Ovary (tissue), 10 donors: ENCODE measurements around the gene SNX18. TPM values are rescaled to one million over a fixed set of nuclear protein-coding genes. Genes with fewer than 3 reads are reported as not detected.

Source experiments
- DNase-seq, 5 donors: peaks; one replicate each; pipeline ENCODE4 v3.0.0-alpha.2; 2019 to 2020
- H3K27ac ChIP-seq, 2 donors: fragments of 200-600 bp; one replicate each; pipeline versions ENCODE4 v1.5.1 to v1.8.0; 2019 to 2022
- H3K27me3 ChIP-seq: fragments of 200-600 bp; one replicate; pipeline ENCODE4 v1.8.0; 2022
- H3K36me3 ChIP-seq: fragments of 200-600 bp; sonication (generic); one replicate; pipeline ENCODE4 v1.5.1; 2019
- H3K4me1 ChIP-seq: one replicate; pipeline ENCODE4 v1.8.1; 2013; ENCODE audit warnings: mild to moderate bottlenecking, moderate library complexity; ENCODE audit not compliant: insufficient read depth
- H3K4me3 ChIP-seq: fragments of 200-600 bp; sonication (generic); one replicate; pipeline ENCODE4 v1.5.1; 2017
- H3K9me3 ChIP-seq, 2 donors: fragments of 200-600 bp in 1 of 2; sonication (generic) in 1 of 2; one replicate each; pipeline versions ENCODE4 v1.5.1 to v1.8.1; 2013 to 2019; ENCODE audit warnings: mild to moderate bottlenecking in 1 of 2, moderate library complexity in 1 of 2
- EP300 ChIP-seq: sonication (generic); formaldehyde crosslinking; IDR thresholded peaks from one replicate; pipeline ENCODE4 v1.6.1; 2017; ENCODE audit warnings: antibody characterized with exemption
- POLR2A ChIP-seq: fragments of 450-650 bp; IDR thresholded peaks from one replicate; pipeline ENCODE4 v1.6.1; 2017; ENCODE audit warnings: antibody characterized with exemption, mild to moderate bottlenecking, moderate library complexity
- WGBS, 3 donors: extraction: QIAGEN DNeasy Blood & Tissue Kit in 1 of 3; methylation state at CpG; one replicate each; pipeline versions ENCODE4 v1.1.5 to v1.1.7; 2013 to 2017; 5-methylcytosine and 5-hydroxymethylcytosine counted together
- intact Hi-C, 4 donors: fragments of 100-400 bp; cut with DNase I; formaldehyde crosslinking; loops; one replicate each; pipeline versions ENCODE4 v1.11.0 to v1.15.1; 2022 to 2023
- long read RNA-seq, 3 donors: library from polyadenylated mRNA in 2 of 3; unstranded in 2 of 3; transcript quantifications; one replicate each; pipeline ENCODE4 v2.0.0 and lab custom pipeline, GENCODE V29; 2021 to 2026
- polyA plus RNA-seq, 2 donors: library from polyadenylated mRNA; stranded (reverse); fragments of 200-250 nt in 1 of 2; fragments of 350-450 nt in 1 of 2; fragmentation: Illumina TruSeq in 1 of 2; extraction: RNeasy Lipid Tissue Mini Kit (QIAGEN cat#74804) in 1 of 2; gene quantifications; one replicate each; pipeline ENCODE4 v1.2.3, GENCODE V29; 2013 to 2014
- total RNA-seq, 7 donors: library from RNA; depleted of rRNA in 2 of 7; stranded (reverse); fragments of >200 nt in 2 of 7; fragmentation: NEBNext Ultra II Directional in 3 of 7; extraction: Animal tissue kit (Norgen Biotek cat#: 25700) in 3 of 7; gene quantifications; one replicate each; pipeline versions ENCODE4 v1.1.0 to v1.2.4, GENCODE V29; 2016 to 2023
- TF ChIP-seq, protein P1 (sequence below), 3 donors: fragments of 450-650 bp in 2 of 3; fragments of 200-600 bp in 1 of 3; IDR thresholded peaks; one replicate each; pipeline versions ENCODE4 v1.5.1 to v1.8.0; 2016 to 2022; ENCODE audit warnings: antibody characterized with exemption in 3 of 3, mild to moderate bottlenecking in 1 of 3
- donor health status: DM: no; HTN: no; CAD: no; lungs with moderate emphysema.
- donor health status: DM: no; HTN: no; CAD: no.
- donor health status: Bipolar disorder and iron deficiency.
- donor health status: DM: yes; HTN: yes; CAD: no.
- donor health status: DM: no; HTN: no; CAD: no.
- donor health status: DM: yes; HTN: yes; CAD: no.

Gene SNX18, protein sequence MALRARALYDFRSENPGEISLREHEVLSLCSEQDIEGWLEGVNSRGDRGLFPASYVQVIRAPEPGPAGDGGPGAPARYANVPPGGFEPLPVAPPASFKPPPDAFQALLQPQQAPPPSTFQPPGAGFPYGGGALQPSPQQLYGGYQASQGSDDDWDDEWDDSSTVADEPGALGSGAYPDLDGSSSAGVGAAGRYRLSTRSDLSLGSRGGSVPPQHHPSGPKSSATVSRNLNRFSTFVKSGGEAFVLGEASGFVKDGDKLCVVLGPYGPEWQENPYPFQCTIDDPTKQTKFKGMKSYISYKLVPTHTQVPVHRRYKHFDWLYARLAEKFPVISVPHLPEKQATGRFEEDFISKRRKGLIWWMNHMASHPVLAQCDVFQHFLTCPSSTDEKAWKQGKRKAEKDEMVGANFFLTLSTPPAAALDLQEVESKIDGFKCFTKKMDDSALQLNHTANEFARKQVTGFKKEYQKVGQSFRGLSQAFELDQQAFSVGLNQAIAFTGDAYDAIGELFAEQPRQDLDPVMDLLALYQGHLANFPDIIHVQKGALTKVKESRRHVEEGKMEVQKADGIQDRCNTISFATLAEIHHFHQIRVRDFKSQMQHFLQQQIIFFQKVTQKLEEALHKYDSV
- 10 to 100 TPM; 34.7 to 62.4 (median 47.3) TPM for total RNA-seq
- polyA plus RNA-seq, result 10 to 100 TPM; 29.6 to 32.4 TPM
- long read RNA-seq, donor 1, full-length matches to known transcripts, result 2 of 8 reads
- long read RNA-seq, donor 1, partial matches to known transcripts, result 0 of 8 reads
- long read RNA-seq, donor 1, other reads (novel, unspliced or antisense), result 6 of 8 reads
- long read RNA-seq, donor 2, full-length matches to known transcripts, result 21 of 65 reads
- long read RNA-seq, donor 2, partial matches to known transcripts, result 44 of 65 reads
- long read RNA-seq, donor 2, other reads (novel, unspliced or antisense), result 0 of 65 reads
- long read RNA-seq, donor 3, full-length matches to known transcripts, result 28 of 33 reads
- long read RNA-seq, donor 3, partial matches to known transcripts, result 0 of 33 reads
- long read RNA-seq, donor 3, other reads (novel, unspliced or antisense), result 5 of 33 reads

DNA sequence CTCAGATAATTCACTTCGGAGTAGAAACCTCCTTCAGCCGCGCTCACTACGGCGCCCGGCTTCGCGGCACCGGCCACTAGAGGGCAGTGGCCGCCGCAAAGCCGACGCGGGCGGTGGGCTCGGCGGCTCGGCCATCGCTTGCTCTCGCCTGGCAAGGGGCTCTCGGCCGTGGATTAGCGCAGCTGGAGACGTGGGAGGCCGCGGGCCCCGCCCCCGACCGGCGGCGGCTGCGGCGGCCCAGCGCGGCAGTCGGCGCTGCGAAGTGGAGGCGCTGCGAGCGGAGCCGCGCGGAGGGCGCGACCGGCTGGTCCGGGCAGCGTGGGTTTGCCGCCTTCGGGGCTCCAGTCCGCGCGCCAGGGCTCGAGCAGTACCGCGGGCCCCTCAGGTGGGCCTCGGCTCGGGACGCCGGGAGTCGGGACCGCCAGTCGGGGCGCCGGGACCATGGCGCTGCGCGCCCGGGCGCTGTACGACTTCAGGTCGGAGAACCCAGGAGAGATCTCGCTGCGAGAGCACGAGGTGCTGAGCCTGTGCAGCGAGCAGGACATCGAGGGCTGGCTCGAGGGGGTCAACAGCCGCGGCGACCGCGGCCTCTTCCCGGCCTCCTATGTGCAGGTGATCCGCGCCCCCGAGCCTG is at the start of gene SNX18:
Gene SNX18 (plus strand): TSS at position 248 of the 634 bp plus-strand sequence. CDS start 194 bp downstream, at position 442.
- peak within 1 kb of the TSS; percentile 97 for H3K4me3 ChIP-seq
- H3K27me3 ChIP-seq, result no peaks in the 10 kb centered on the region
- TF ChIP-seq POLR2A (peak; percentile 51), EP300 (no peak)
- TF ChIP-seq, protein P1, sequence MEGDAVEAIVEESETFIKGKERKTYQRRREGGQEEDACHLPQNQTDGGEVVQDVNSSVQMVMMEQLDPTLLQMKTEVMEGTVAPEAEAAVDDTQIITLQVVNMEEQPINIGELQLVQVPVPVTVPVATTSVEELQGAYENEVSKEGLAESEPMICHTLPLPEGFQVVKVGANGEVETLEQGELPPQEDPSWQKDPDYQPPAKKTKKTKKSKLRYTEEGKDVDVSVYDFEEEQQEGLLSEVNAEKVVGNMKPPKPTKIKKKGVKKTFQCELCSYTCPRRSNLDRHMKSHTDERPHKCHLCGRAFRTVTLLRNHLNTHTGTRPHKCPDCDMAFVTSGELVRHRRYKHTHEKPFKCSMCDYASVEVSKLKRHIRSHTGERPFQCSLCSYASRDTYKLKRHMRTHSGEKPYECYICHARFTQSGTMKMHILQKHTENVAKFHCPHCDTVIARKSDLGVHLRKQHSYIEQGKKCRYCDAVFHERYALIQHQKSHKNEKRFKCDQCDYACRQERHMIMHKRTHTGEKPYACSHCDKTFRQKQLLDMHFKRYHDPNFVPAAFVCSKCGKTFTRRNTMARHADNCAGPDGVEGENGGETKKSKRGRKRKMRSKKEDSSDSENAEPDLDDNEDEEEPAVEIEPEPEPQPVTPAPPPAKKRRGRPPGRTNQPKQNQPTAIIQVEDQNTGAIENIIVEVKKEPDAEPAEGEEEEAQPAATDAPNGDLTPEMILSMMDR (IDR thresholded peaks at IDR 0.05), result peak; percentile 92 to 99 (median 98)
- H3K36me3 ChIP-seq, result no peaks in the 10 kb centered on the region
- DNase-seq, result peak; percentile 92 to 94 (median 93)
- WGBS, 3 donors, result 0 to 1% (median 0%) methylated on average over 67 to 88 of the region's 88 CpGs
- intact Hi-C loops, result loop anchor here (1.0 to 5.0 kb wide), 5 partner anchors 65 to 345 kb away; no protein-coding TSS in a partner anchor
- peaks cover 4% of the 10 kb centered on the region for H3K4me1 ChIP-seq
- H3K9me3 ChIP-seq, result no peaks in the 10 kb centered on the region
- peak within 1 kb of the TSS; percentile 85 to 91 for H3K27ac ChIP-seq

DNA sequence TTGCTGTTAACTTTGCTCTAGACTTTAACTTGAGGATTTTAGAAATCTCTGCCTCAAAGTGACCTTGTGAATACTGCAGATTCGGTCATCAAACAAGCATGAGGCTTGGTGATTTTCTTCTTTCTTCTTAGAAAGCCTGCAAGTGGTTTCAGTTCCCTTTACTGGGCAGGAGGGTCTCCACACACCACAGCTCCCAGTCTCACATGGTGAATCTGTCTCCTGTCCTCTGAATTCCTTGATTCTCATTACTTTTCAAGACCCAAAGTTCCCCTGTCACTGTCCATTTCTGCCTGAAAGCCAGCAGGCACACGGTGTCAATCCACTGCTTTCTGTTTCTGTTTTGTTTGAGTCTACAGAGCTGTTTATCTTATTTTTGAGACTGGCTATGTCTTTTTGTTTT is 47.9 kb upstream of the SNX18 start:
- H3K27me3 ChIP-seq, result no peaks in the 10 kb centered on the region
- DNase-seq, result no peak
- intact Hi-C loops, result no loop called here
- H3K27ac ChIP-seq, result peak overlapping the region in 1 of 2 donors; percentile 38
- 4 to 8% (median 5%) methylated on average over 2 of the region's 2 CpGs for WGBS, 3 donors
- H3K9me3 ChIP-seq, result no peaks in the 10 kb centered on the region
- H3K4me3 ChIP-seq, result peak overlapping the region; percentile 19
- H3K4me1 ChIP-seq, result peaks cover 4% of the 10 kb centered on the region
- no peak for TF ChIP-seq EP300
- TF ChIP-seq POLR2A, result no peak
- H3K36me3 ChIP-seq, result no peaks in the 10 kb centered on the region

DNA sequence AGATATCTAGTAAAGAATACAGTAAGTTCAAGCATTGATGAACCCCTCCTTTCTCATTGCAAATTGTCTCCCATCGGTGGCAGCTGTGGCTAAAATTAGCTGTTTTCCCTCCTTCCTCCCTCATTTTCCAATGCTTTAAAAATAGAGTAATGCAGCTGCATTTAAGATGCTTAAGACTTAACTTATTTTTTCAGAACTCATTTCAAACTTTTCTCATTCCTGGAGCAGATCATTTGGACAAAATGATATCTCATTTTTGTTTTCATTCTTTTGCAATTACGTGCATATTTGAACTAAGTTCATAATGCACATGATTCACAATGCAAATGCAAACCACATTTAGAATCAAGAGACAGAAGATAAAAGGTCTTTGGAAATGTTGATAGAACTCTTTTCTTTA is 47.4 kb upstream of the SNX18 start:
- no peaks in the 10 kb centered on the region for H3K36me3 ChIP-seq
- DNase-seq, result no peak
- TF ChIP-seq EP300 (no peak), POLR2A (no peak)
- TF ChIP-seq, protein P1 (IDR thresholded peaks at IDR 0.05), result no peak
- H3K27me3 ChIP-seq, result no peaks in the 10 kb centered on the region
- H3K4me1 ChIP-seq, result peaks cover 4% of the 10 kb centered on the region
- intact Hi-C loops, result no loop called here
- peak overlapping the region in 1 of 2 donors; percentile 1 for H3K27ac ChIP-seq
- H3K9me3 ChIP-seq, result no peaks in the 10 kb centered on the region
- 3 to 10% (median 7%) methylated on average over 2 of the region's 2 CpGs for WGBS, 3 donors
- H3K4me3 ChIP-seq, result peak overlapping the region; percentile 19

DNA sequence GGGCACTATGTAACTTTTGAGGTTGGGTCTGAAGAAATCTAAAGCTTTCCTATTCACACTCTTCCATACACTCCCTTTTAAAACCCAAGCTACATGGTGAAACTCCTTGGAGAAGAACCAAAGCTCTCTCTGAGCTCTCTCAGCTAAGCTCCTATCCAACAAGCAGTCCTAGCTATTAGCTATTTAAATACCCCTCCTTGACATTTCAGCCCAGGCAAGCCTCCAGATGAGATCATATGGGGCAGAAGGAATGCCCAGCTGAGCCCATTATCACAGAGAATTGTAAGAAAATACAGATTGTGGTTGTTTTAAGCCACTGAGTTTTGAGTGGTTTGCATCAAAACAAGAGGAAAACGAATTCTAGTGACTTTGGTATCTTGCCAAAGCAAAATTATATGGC is 46.9 kb upstream of the SNX18 start:
- peak in 1 of 5 donors; percentile 27 for DNase-seq
- Histone ChIP-seq H3K27ac (no peak overlapping the region), H3K4me3 (no peak overlapping the region), H3K4me1 (peaks cover 4% of the 10 kb centered on the region), H3K9me3 (no peaks in the 10 kb centered on the region), H3K27me3 (no peaks in the 10 kb centered on the region), H3K36me3 (no peaks in the 10 kb centered on the region)
- 22 to 26% (median 23%) methylated on average over 1 of the region's 1 CpG for WGBS, 3 donors
- no peak for TF ChIP-seq POLR2A
- no peak for TF ChIP-seq EP300
- TF ChIP-seq, protein P1 (IDR thresholded peaks at IDR 0.05), result no peak
- intact Hi-C loops, result no loop called here
